ENCODE results near the gene RSRC2.

DNA sequence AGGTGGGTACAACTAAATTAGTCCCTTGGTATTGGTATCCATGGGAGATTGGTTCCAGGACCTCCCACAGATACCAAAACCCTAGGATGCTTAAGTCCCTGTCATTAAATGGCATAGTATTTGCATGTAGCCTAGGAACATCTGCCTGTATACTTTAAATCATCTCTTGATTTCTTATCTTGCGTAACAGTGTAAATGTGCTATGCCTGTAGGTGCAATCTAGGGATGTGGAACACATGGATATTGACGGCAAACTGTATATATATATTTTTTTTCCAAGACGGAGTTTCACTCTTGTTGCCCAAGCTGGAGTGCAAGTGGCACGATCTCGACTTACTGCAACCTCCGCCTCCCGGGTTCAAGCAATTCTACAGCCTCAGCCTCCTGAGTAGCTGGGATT, 1.8 kb upstream of the RSRC2 start:
- no peak for TF ChIP-seq ZFP30 (CRISPR knock-in tag; IDR thresholded peaks at IDR 0.05)
- TF ChIP-seq TOX (CRISPR knock-in tag; IDR thresholded peaks at IDR 0.05; ENCODE audit: borderline replicate concordance), result no peak
- no peak for TF ChIP-seq ZFP3 (CRISPR knock-in tag; IDR thresholded peaks at IDR 0.05)
- TF ChIP-seq, protein P1, sequence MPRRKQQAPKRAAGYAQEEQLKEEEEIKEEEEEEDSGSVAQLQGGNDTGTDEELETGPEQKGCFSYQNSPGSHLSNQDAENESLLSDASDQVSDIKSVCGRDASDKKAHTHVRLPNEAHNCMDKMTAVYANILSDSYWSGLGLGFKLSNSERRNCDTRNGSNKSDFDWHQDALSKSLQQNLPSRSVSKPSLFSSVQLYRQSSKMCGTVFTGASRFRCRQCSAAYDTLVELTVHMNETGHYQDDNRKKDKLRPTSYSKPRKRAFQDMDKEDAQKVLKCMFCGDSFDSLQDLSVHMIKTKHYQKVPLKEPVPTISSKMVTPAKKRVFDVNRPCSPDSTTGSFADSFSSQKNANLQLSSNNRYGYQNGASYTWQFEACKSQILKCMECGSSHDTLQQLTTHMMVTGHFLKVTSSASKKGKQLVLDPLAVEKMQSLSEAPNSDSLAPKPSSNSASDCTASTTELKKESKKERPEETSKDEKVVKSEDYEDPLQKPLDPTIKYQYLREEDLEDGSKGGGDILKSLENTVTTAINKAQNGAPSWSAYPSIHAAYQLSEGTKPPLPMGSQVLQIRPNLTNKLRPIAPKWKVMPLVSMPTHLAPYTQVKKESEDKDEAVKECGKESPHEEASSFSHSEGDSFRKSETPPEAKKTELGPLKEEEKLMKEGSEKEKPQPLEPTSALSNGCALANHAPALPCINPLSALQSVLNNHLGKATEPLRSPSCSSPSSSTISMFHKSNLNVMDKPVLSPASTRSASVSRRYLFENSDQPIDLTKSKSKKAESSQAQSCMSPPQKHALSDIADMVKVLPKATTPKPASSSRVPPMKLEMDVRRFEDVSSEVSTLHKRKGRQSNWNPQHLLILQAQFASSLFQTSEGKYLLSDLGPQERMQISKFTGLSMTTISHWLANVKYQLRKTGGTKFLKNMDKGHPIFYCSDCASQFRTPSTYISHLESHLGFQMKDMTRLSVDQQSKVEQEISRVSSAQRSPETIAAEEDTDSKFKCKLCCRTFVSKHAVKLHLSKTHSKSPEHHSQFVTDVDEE (CRISPR knock-in tag; IDR thresholded peaks at IDR 0.05), result no peak
- TF ChIP-seq, protein P2, sequence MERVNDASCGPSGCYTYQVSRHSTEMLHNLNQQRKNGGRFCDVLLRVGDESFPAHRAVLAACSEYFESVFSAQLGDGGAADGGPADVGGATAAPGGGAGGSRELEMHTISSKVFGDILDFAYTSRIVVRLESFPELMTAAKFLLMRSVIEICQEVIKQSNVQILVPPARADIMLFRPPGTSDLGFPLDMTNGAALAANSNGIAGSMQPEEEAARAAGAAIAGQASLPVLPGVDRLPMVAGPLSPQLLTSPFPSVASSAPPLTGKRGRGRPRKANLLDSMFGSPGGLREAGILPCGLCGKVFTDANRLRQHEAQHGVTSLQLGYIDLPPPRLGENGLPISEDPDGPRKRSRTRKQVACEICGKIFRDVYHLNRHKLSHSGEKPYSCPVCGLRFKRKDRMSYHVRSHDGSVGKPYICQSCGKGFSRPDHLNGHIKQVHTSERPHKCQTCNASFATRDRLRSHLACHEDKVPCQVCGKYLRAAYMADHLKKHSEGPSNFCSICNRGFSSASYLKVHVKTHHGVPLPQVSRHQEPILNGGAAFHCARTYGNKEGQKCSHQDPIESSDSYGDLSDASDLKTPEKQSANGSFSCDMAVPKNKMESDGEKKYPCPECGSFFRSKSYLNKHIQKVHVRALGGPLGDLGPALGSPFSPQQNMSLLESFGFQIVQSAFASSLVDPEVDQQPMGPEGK (CRISPR knock-in tag; IDR thresholded peaks at IDR 0.05; ENCODE audit: borderline replicate concordance), result no peak
- no peak for TF ChIP-seq SNAI2 (CRISPR knock-in tag; IDR thresholded peaks at IDR 0.05)
- no peak for TF ChIP-seq CSDC2 (CRISPR knock-in tag; IDR thresholded peaks at IDR 0.05)
- no peak for TF ChIP-seq ISL1 (CRISPR knock-in tag; IDR thresholded peaks at IDR 0.05)
- TF ChIP-seq TCF4 (CRISPR knock-in tag; IDR thresholded peaks at IDR 0.05; ENCODE audit: borderline replicate concordance), result no peak
- TF ChIP-seq, protein P3, sequence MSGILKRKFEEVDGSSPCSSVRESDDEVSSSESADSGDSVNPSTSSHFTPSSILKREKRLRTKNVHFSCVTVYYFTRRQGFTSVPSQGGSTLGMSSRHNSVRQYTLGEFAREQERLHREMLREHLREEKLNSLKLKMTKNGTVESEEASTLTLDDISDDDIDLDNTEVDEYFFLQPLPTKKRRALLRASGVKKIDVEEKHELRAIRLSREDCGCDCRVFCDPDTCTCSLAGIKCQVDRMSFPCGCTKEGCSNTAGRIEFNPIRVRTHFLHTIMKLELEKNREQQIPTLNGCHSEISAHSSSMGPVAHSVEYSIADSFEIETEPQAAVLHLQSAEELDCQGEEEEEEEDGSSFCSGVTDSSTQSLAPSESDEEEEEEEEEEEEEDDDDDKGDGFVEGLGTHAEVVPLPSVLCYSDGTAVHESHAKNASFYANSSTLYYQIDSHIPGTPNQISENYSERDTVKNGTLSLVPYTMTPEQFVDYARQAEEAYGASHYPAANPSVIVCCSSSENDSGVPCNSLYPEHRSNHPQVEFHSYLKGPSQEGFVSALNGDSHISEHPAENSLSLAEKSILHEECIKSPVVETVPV (CRISPR knock-in tag; IDR thresholded peaks at IDR 0.05), result no peak
- TF ChIP-seq OSR1 (CRISPR knock-in tag; IDR thresholded peaks at IDR 0.05), result no peak
- TF ChIP-seq ESRRG (CRISPR knock-in tag; IDR thresholded peaks at IDR 0.05), result no peak
- no peak for TF ChIP-seq GLIS3 (CRISPR knock-in tag; IDR thresholded peaks at IDR 0.05)
- TF ChIP-seq ZNF70 (CRISPR knock-in tag; IDR thresholded peaks at IDR 0.05), result no peak
